Ectodermal cell (in vitro differentiated cells): ENCODE results near the gene FAF2.

Source experiments
- H3K27ac ChIP-seq: 2 replicates; pipeline ENCODE4 v1.7.0; 2013; ENCODE audit warnings: mild to moderate bottlenecking, low read depth, low read length; ENCODE audit not compliant: insufficient read depth, poor library complexity, severe bottlenecking
- H3K27me3 ChIP-seq: 2 replicates; pipeline ENCODE4 v1.7.0; 2013; ENCODE audit warnings: mild to moderate bottlenecking, low read length; ENCODE audit not compliant: insufficient read depth, control insufficient read depth, poor library complexity, severe bottlenecking
- H3K36me3 ChIP-seq: one replicate; pipeline ENCODE4 v1.7.0; 2013; ENCODE audit warnings: low read length; ENCODE audit not compliant: control insufficient read depth, insufficient read depth
- H3K4me1 ChIP-seq: one replicate; pipeline ENCODE4 v1.7.0; 2013; ENCODE audit warnings: low read length; ENCODE audit not compliant: control insufficient read depth, insufficient read depth
- H3K4me3 ChIP-seq: 2 replicates; pipeline ENCODE4 v1.7.0; 2013; ENCODE audit warnings: low read depth, low read length, control low read depth; ENCODE audit not compliant: insufficient read depth
- H3K9me3 ChIP-seq: 2 replicates; pipeline ENCODE4 v1.7.0; 2013; ENCODE audit warnings: mild to moderate bottlenecking, low read length, moderate library complexity; ENCODE audit not compliant: control insufficient read depth
- WGBS, 2 experiments: methylation state at CpG; one replicate each; pipeline ENCODE4 v1.1.7; 2013; ENCODE audit warnings: missing lambda C conversion rate in 2 of 2; 5-methylcytosine and 5-hydroxymethylcytosine counted together

Gene FAF2

DNA sequence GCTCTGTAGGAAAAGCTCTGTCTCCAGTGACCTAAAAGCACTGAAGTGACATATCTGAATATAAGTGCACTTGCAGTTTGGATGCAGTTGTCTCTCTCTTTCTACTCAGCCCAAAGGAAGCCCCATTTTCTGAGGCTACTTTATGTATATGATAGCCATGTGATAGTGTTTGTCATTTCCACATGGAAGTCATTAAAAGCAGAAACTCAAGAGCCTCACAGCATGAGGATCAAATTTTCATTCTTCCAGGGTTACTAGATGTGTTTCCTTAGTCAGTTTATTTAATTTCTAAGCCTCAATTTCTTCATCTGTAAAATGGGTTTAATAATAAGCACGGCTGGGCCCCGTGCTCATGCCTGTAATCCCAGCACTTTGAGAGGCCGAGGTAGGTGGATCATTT is 52.3 kb downstream of the FAF2 start:
- Histone ChIP-seq H3K27me3 (no peaks in the 10 kb centered on the region), H3K36me3 (peaks cover 53% of the 10 kb centered on the region), H3K4me1 (no peaks in the 10 kb centered on the region), H3K4me3 (no peak overlapping the region), H3K27ac (no peak overlapping the region), H3K9me3 (no peaks in the 10 kb centered on the region)
- WGBS, 2 experiments: 92 to 94% methylated on average over 2 to 3 of the region's 3 CpGs

DNA sequence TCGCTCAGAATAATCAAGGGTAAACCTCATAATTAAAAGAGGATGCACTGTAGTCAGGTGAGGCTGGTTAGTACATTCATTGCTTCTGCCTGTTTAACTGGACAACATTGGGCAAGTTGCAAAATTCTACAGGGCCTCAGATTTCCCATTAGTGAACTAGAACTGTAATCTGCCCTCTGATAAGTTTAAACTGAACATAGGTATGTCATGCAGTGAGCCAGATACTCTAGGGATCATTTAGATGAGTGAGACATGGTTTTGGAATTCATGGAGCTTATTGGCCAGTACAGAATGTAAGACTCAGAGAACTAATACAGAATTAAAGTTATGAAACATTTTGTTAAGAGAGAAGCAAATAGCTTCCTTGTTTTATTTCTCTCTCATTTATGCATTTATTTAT is 53.1 kb downstream of the FAF2 start:
- Histone ChIP-seq H3K4me3 (no peak overlapping the region), H3K4me1 (no peaks in the 10 kb centered on the region), H3K36me3 (peaks cover 44% of the 10 kb centered on the region), H3K27me3 (no peaks in the 10 kb centered on the region), H3K27ac (no peak overlapping the region), H3K9me3 (no peaks in the 10 kb centered on the region)
- 95 to 97% methylated on average over 1 of the region's 1 CpG for WGBS, 2 experiments

GRCh38 chr5:176503496-176503895 is 55.3 kb downstream of the FAF2 start:
- no peak overlapping the region for H3K27ac ChIP-seq
- no peaks in the 10 kb centered on the region for H3K27me3 ChIP-seq
- no peak overlapping the region for H3K4me3 ChIP-seq
- no peaks in the 10 kb centered on the region for H3K4me1 ChIP-seq
- peaks cover 43% of the 10 kb centered on the region for H3K36me3 ChIP-seq
- WGBS, 2 experiments: 94 to 96% methylated on average over 5 of the region's 5 CpGs
- H3K9me3 ChIP-seq: no peaks in the 10 kb centered on the region

- Histone ChIP-seq H3K36me3 (peaks cover 19% of the 10 kb centered on the region), H3K27me3 (no peaks in the 10 kb centered on the region), H3K9me3 (no peaks in the 10 kb centered on the region), H3K4me1 (no peaks in the 10 kb centered on the region), H3K27ac (no peak overlapping the region), H3K4me3 (no peak overlapping the region)
- 96 to 100% methylated on average over 2 of the region's 2 CpGs for WGBS, 2 experiments
Measured at GRCh38 chr5:176507911-176508310, 59.7 kb downstream of the FAF2 start.

- H3K36me3 ChIP-seq: peaks cover 19% of the 10 kb centered on the region
- H3K27me3 ChIP-seq: no peaks in the 10 kb centered on the region
Measured at GRCh38 chr5:176508603-176509002, 60.4 kb downstream of the FAF2 start.

GRCh38 chr5:176513788-176514187 is 65.6 kb downstream of the FAF2 start:
- H3K27me3 ChIP-seq: no peaks in the 10 kb centered on the region
- H3K36me3 ChIP-seq: peaks cover 4% of the 10 kb centered on the region
- no peak overlapping the region for H3K4me3 ChIP-seq
- WGBS, 2 experiments: 90% methylated on average over 12 of the region's 12 CpGs
- H3K27ac ChIP-seq: no peak overlapping the region
- H3K4me1 ChIP-seq: no peaks in the 10 kb centered on the region
- H3K9me3 ChIP-seq: no peaks in the 10 kb centered on the region

More at GRCh38 chr5:176508603-176509002, 60.4 kb downstream of the FAF2 start:
- no peak overlapping the region for H3K27ac ChIP-seq
- H3K4me3 ChIP-seq: no peak overlapping the region
- H3K9me3 ChIP-seq: no peaks in the 10 kb centered on the region
- WGBS, 2 experiments: 95 to 96% methylated on average over 4 of the region's 4 CpGs
- H3K4me1 ChIP-seq: no peaks in the 10 kb centered on the region

DNA sequence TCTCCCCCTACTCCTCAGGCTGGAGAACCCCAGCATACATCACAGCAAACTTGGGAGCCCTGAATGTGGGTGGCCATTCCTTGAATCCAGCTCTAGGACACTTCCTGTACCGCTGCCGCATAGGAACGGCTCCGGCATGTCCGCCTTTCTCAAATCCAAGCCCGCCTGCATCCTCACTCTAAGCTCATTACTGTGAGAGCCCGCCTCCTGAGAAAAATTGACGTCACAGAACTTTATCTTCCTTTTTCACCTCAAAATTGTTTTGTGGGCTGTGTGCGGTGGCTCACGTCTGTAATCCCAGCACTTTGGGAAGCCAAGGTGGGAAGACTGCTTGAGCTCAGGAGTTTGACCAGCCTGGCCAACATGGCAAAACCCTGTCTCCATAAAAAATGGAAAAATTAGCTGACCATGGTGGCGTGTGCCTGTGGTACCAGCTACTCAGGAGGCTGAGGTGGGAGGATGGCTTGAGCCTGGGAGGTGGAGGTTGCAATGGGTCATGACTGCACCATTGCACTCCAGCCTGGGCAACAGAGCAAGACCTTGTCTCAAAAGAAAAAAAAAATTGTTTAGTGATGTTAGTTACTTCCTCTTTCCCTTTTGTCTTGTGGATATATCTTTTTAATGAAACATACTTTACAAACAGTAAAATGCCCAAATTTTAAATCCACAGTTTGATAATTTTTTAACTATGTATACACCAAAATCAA is 66.2 kb downstream of the FAF2 start:
- no peak overlapping the region for H3K4me3 ChIP-seq
- no peaks in the 10 kb centered on the region for H3K4me1 ChIP-seq
- no peaks in the 10 kb centered on the region for H3K9me3 ChIP-seq
- H3K36me3 ChIP-seq: no peaks in the 10 kb centered on the region
- no peaks in the 10 kb centered on the region for H3K27me3 ChIP-seq
- WGBS, 2 experiments: 92 to 94% methylated on average over 11 of the region's 11 CpGs
- no peak overlapping the region for H3K27ac ChIP-seq

DNA sequence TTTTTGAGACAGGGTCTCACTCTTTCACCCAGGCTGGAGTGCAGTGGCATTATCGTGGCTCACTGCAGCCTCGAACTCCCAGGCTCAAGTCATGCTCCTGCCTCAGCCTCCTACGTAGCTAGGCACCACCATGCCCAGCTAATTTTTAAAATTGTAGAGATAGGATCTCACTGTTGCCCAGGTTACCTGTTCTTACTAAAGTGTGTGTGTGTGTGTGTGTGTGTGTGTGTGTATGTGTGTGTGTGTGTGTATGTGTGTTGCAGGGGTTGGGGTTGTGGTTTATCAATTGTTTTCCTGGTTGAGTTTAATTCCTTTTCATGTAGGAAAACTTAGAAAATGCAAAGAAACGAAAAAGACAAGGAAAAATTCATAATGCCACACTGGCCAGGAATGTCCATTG is 67.2 kb downstream of the FAF2 start:
- Histone ChIP-seq H3K27ac (no peak overlapping the region), H3K36me3 (no peaks in the 10 kb centered on the region), H3K27me3 (no peaks in the 10 kb centered on the region), H3K4me1 (no peaks in the 10 kb centered on the region), H3K4me3 (no peak overlapping the region), H3K9me3 (no peaks in the 10 kb centered on the region)
- WGBS, 2 experiments: 89 to 96% methylated on average over 4 of the region's 4 CpGs

- Histone ChIP-seq H3K4me1 (no peaks in the 10 kb centered on the region), H3K9me3 (no peaks in the 10 kb centered on the region), H3K27me3 (no peaks in the 10 kb centered on the region), H3K27ac (no peak overlapping the region), H3K4me3 (no peak overlapping the region), H3K36me3 (no peaks in the 10 kb centered on the region)
- 89 to 92% methylated on average over 7 of the region's 7 CpGs for WGBS, 2 experiments
Measured at GRCh38 chr5:176517053-176517661, 69.0 kb downstream of the FAF2 start.

DNA sequence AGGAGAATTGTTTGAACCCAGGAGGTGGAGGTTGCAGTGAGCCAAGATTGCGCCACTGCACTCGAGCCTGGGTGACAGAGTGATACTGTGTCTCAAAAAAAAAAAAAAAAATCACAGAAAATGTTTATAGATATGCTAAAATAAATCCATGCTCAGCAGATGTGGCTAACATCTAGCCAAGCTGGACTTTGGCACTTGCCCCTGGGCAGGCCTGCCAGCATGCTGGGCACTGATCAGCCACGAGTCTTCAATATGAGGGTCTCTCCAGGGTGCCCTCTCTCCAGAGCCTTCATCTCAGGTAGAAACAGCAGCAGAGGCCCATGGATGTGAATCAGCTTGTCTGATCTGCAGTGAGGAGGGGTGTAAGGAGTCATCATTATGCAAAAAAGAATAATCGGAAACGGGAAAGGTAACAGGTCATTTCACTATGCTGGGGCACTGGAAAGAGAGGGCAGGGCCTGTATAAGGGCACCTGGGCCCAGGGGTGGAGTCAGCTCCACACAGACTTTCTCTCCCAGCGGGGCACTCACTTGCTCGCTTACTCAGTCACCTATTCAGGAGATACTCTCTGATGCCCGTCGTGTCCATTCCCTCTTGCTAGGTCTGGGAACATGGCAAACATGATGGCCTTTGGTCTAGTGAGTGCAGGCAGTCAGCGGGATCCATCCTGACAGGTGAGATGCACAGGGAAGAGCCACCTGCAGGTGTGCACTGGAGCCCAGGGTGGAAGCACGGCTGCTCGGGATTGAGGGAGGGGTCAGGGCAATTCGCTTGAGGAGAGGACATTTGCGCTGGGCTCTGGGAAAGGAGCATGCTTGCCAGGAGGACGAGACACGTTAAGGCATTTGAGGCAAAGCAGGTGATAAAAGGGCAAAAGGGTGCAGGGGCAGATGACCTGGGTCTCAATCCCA is 71.9 kb downstream of the FAF2 start:
- H3K27ac ChIP-seq: no peak overlapping the region
- H3K36me3 ChIP-seq: no peaks in the 10 kb centered on the region
- no peaks in the 10 kb centered on the region for H3K4me1 ChIP-seq
- no peaks in the 10 kb centered on the region for H3K9me3 ChIP-seq
- H3K4me3 ChIP-seq: no peak overlapping the region
- WGBS, 2 experiments: 87 to 89% methylated on average over 16 of the region's 16 CpGs
- H3K27me3 ChIP-seq: no peaks in the 10 kb centered on the region
